Keratinocyte (primary cell): ENCODE measurements around the gene ESRRG. TPM values are rescaled to one million over a fixed set of nuclear protein-coding genes. Genes with fewer than 3 reads are reported as not detected.

Experiments used
- DNase-seq: peaks from one replicate; pipeline ENCODE4 v3.0.0-alpha.2; 2011; ENCODE audit warnings: low read depth, missing footprints, low spot score
- FAIRE-seq: peaks from 2 replicates; lab custom pipeline; 2011; peaks lifted over from hg19 to GRCh38; lab: Jason Lieb, UNC
- H2AFZ ChIP-seq: 2 replicates; pipeline ENCODE4 v1.6.0; 2012; ENCODE audit warnings: low read length, control low read depth, inconsistent platforms; ENCODE audit not compliant: control insufficient read depth
- H3K27ac ChIP-seq: 2 replicates; pipeline ENCODE4 v1.5.1; 2011; ENCODE audit warnings: low read length; ENCODE audit not compliant: control insufficient read depth, insufficient read depth
- H3K27me3 ChIP-seq: 3 replicates; pipeline ENCODE4 v1.6.0; 2011; ENCODE audit warnings: low read length; ENCODE audit not compliant: control insufficient read depth, insufficient read depth; ENCODE audit errors: extremely low read depth
- H3K36me3 ChIP-seq, 2 experiments: 2 replicates in 1 of 2; 3 replicates in 1 of 2; pipeline ENCODE4 v1.5.1; 2011; ENCODE audit warnings: low read length in 2 of 2, mild to moderate bottlenecking in 1 of 2; ENCODE audit not compliant: control insufficient read depth in 2 of 2, insufficient read depth in 2 of 2; ENCODE audit errors: extremely low read depth in 1 of 2
- H3K4me1 ChIP-seq: 3 replicates; pipeline ENCODE4 v1.5.1; 2011; ENCODE audit warnings: low read length; ENCODE audit not compliant: control insufficient read depth, insufficient read depth; ENCODE audit errors: extremely low read depth
- H3K4me2 ChIP-seq: 3 replicates; pipeline ENCODE4 v1.6.0; 2011; ENCODE audit warnings: low read depth, low read length; ENCODE audit not compliant: control insufficient read depth, insufficient read depth; ENCODE audit errors: extremely low read depth
- H3K4me3 ChIP-seq, 3 experiments: fragments of 200-600 bp in 1 of 3; sonication (generic) in 1 of 3; 2 replicates in 2 of 3; 3 replicates in 1 of 3; pipeline ENCODE4 v1.5.1; 2011 to 2016; ENCODE audit warnings: low read length in 3 of 3, mild to moderate bottlenecking in 3 of 3, control low read depth in 2 of 3, inconsistent platforms in 1 of 3, low read depth in 1 of 3, mixed read lengths in 1 of 3, mixed run types in 1 of 3, moderate library complexity in 1 of 3; ENCODE audit not compliant: control insufficient read depth in 2 of 3, insufficient read depth in 2 of 3; ENCODE audit errors: extremely low read depth in 1 of 3
- H3K79me2 ChIP-seq: 2 replicates; pipeline ENCODE4 v1.6.0; 2012; ENCODE audit warnings: low read length; ENCODE audit not compliant: control insufficient read depth, insufficient read depth
- H3K9ac ChIP-seq: 3 replicates; pipeline ENCODE4 v1.6.0; 2011; ENCODE audit warnings: low read length; ENCODE audit not compliant: control insufficient read depth, insufficient read depth; ENCODE audit errors: extremely low read depth
- H3K9me1 ChIP-seq: 3 replicates; pipeline ENCODE4 v1.6.0; 2011; ENCODE audit warnings: low read length; ENCODE audit not compliant: control insufficient read depth, insufficient read depth; ENCODE audit errors: extremely low read depth
- H3K9me3 ChIP-seq: 2 replicates; pipeline ENCODE4 v1.5.1; 2012; ENCODE audit warnings: low read depth, low read length; ENCODE audit not compliant: control insufficient read depth
- H4K20me1 ChIP-seq: 3 replicates; pipeline ENCODE4 v1.6.0; 2011; ENCODE audit warnings: low read length; ENCODE audit not compliant: control insufficient read depth, insufficient read depth; ENCODE audit errors: extremely low read depth
- EZH2 ChIP-seq: IDR thresholded peaks from one replicate; pipeline ENCODE4 v1.6.1; 2012; ENCODE audit warnings: inconsistent platforms, mild to moderate bottlenecking, low read length, moderate library complexity
- dilution Hi-C: fragments of 300-500 bp; cut with MboI; formaldehyde crosslinking; loops from one replicate; pipeline ENCODE4 v1.7.0; 2020; ENCODE audit warnings: low sequenced_read_pairs; ENCODE audit not compliant: extremely low pct_ligation_motif_present
- polyA plus RNA-seq, 5 experiments: library from polyadenylated mRNA; depleted of rRNA in 3 of 5; stranded (reverse) in 3 of 5; stranded (forward) in 1 of 5; unstranded in 1 of 5; fragments of >200 nt; gene quantifications; 1 replicate in 1 of 5; 2 replicates in 3 of 5; 3 replicates in 1 of 5; pipeline versions ENCODE4 v1.2.1 to v1.2.3, GENCODE V29; 2011 to 2012; ENCODE audit warnings: missing spikeins in 2 of 5, low read depth in 1 of 5, low replicate concordance in 1 of 5
- TF ChIP-seq, protein P1 (sequence below), 3 experiments: IDR thresholded peaks in 1 of 3; conservative IDR thresholded peaks in 1 of 3; optimal IDR thresholded peaks in 1 of 3; 2 replicates in 2 of 3; 3 replicates in 1 of 3; pipeline versions ENCODE3 to v1.5.1; 2011; ENCODE audit warnings: low read length in 3 of 3, mild to moderate bottlenecking in 3 of 3, moderate library complexity in 2 of 3, control low read depth in 1 of 3, inconsistent platforms in 1 of 3; ENCODE audit not compliant: insufficient read depth in 2 of 3; ENCODE audit errors: extremely low read depth in 1 of 3

The ESRRG gene
- polyA plus RNA-seq, 1 donor (not counting 4 experiments of a cell fraction or from before 2014, with no cell fraction given), result 0.08 TPM

- H3K4me2 ChIP-seq, result no peak overlapping the region
- H3K9me1 ChIP-seq, result no peaks in the 10 kb centered on the region
- no peaks in the 10 kb centered on the region for H4K20me1 ChIP-seq
- no peak for DNase-seq
- H3K27ac ChIP-seq, result no peak overlapping the region
- no peak for TF ChIP-seq EZH2
- TF ChIP-seq, protein P1, sequence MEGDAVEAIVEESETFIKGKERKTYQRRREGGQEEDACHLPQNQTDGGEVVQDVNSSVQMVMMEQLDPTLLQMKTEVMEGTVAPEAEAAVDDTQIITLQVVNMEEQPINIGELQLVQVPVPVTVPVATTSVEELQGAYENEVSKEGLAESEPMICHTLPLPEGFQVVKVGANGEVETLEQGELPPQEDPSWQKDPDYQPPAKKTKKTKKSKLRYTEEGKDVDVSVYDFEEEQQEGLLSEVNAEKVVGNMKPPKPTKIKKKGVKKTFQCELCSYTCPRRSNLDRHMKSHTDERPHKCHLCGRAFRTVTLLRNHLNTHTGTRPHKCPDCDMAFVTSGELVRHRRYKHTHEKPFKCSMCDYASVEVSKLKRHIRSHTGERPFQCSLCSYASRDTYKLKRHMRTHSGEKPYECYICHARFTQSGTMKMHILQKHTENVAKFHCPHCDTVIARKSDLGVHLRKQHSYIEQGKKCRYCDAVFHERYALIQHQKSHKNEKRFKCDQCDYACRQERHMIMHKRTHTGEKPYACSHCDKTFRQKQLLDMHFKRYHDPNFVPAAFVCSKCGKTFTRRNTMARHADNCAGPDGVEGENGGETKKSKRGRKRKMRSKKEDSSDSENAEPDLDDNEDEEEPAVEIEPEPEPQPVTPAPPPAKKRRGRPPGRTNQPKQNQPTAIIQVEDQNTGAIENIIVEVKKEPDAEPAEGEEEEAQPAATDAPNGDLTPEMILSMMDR (optimal IDR thresholded peaks at IDR 0.05 in 1 of 3, IDR thresholded peaks at IDR 0.05 in 1 of 3, conservative IDR thresholded peaks at IDR 0.05 in 1 of 3; ENCODE audit: extremely low read depth in 1 of 3, insufficient read depth in 2 of 3, low read length in 3 of 3), result no peak
- no peaks in the 10 kb centered on the region for H3K4me1 ChIP-seq
- no peak overlapping the region for H3K4me3 ChIP-seq
- H3K27me3 ChIP-seq, result no peaks in the 10 kb centered on the region
- H3K9ac ChIP-seq, result no peak overlapping the region
- H3K9me3 ChIP-seq, result no peaks in the 10 kb centered on the region
- no peak overlapping the region for H2AFZ ChIP-seq
- no peaks in the 10 kb centered on the region for H3K79me2 ChIP-seq
- dilution Hi-C loops, result no loop called here
- no peaks in the 10 kb centered on the region for H3K36me3 ChIP-seq
- no peak for FAIRE-seq
Measured at GRCh38 chr1:216582151-216582550, 141.1 kb downstream of the ESRRG start.

GRCh38 chr1:216580538-216581057, 142.6 kb downstream of the ESRRG start:
- dilution Hi-C loops, result no loop called here
- Histone ChIP-seq H3K9ac (no peak overlapping the region), H3K79me2 (no peaks in the 10 kb centered on the region), H3K4me3 (no peak overlapping the region), H3K9me1 (no peaks in the 10 kb centered on the region), H3K27ac (no peak overlapping the region), H2AFZ (no peak overlapping the region), H4K20me1 (no peaks in the 10 kb centered on the region), H3K27me3 (no peaks in the 10 kb centered on the region), H3K4me2 (no peak overlapping the region), H3K4me1 (no peaks in the 10 kb centered on the region), H3K9me3 (no peaks in the 10 kb centered on the region), H3K36me3 (no peaks in the 10 kb centered on the region)
- FAIRE-seq, result no peak
- DNase-seq, result no peak
- TF ChIP-seq, protein P1 (optimal IDR thresholded peaks at IDR 0.05 in 1 of 3, IDR thresholded peaks at IDR 0.05 in 1 of 3, conservative IDR thresholded peaks at IDR 0.05 in 1 of 3; ENCODE audit: extremely low read depth in 1 of 3, insufficient read depth in 2 of 3, low read length in 3 of 3), result no peak
- no peak for TF ChIP-seq EZH2
